ENCODE results near the gene TCEAL2.
"Not testable (repeated sequence)": the region's sequence is repeated elsewhere in the genome, so short reads cannot be mapped to it uniquely, and the experiment has no call there.

TCEAL2 gene

DNA sequence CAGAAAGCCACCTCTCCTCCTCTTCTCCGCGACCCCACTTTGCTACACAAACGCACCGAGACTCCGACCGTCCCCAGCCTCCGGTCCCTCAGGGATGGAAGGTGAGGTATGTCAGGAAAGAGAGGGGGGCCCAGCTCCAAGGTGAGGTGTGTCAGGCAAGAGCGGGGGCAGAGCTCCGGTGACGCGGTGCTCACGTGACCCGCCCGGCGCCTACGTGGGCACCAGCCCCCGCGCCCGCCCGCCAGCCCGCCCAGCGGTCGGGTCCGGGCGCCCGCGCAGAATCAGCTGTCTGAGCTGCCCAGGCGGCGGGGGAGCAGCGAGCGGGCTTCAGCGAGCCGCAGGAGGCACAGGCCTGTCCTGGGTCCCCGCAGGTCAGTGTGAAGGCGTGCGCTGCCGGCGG lies at the start of gene TCEAL2:
Gene TCEAL2 (plus strand): TSS at position 244 of the 400 bp plus-strand sequence. CDS start 1,152 bp downstream, outside the sequence.
- H3K4me3 ChIP-seq (ENCODE audit: low read depth, low read length), result not testable (repeated sequence)

GRCh38 chrX:102077426-102077825 lies 48.1 kb upstream of the TCEAL2 start:
- no peak overlapping the region for H3K4me3 ChIP-seq (ENCODE audit: low read depth, low read length)
- H3K36me3 ChIP-seq (replicated peaks), result no peaks in the 10 kb centered on the region
- H3K27me3 ChIP-seq (replicated peaks), result no peaks in the 10 kb centered on the region
- DNase-seq, result no peak
- H3K27ac ChIP-seq, result no peak overlapping the region
- in situ Hi-C loops (cut with HindIII; ENCODE audit: low pct_ligation_motif_present, low sequenced_read_pairs), result no loop called here
- TF ChIP-seq CTCF (IDR thresholded peaks at IDR 0.05; ENCODE audit: low read depth, low read length, missing control alignments), result no peak

More for the DNA sequence above, at the start of gene TCEAL2:
- H3K27ac ChIP-seq; H3K36me3 ChIP-seq (replicated peaks); in situ Hi-C loops (cut with HindIII; ENCODE audit: low pct_ligation_motif_present, low sequenced_read_pairs); H3K27me3 ChIP-seq (replicated peaks); DNase-seq: not testable (repeated sequence)

GRCh38 chrX:102085706-102086105 lies 39.8 kb upstream of the TCEAL2 start:
- no peak overlapping the region for H3K27ac ChIP-seq
- TF ChIP-seq CTCF (IDR thresholded peaks at IDR 0.05; ENCODE audit: low read depth, low read length, missing control alignments), result no peak
- H3K4me3 ChIP-seq (ENCODE audit: low read depth, low read length), result no peak overlapping the region
- H3K27me3 ChIP-seq (replicated peaks), result no peaks in the 10 kb centered on the region
- in situ Hi-C loops (cut with HindIII; ENCODE audit: low pct_ligation_motif_present, low sequenced_read_pairs), result no loop called here
- H3K36me3 ChIP-seq (replicated peaks), result no peaks in the 10 kb centered on the region
- no peak for DNase-seq

DNA sequence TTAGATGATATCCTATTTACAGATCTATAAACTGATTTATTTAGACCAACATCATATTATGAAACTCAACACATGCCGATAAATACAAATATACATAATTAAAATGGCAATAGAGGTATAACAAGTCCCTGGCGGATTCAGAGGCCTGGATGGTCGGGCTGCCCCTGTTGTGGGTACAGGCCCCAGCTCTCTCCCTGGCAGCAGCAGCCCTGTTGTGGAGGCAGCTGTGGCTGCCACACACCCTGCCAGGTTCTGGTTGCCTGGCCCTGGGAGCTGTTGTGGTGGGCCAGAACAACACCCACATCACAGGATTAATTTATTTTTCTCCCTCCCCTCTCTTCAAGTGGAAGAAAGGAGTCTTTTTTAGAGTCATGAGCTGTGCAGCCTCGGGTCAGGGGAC lies 12.1 kb upstream of the TCEAL2 start:
- H3K36me3 ChIP-seq (replicated peaks), result no peaks in the 10 kb centered on the region
- DNase-seq, result no peak
- H3K4me3 ChIP-seq (ENCODE audit: low read depth, low read length), result no peak overlapping the region
- no peaks in the 10 kb centered on the region for H3K27me3 ChIP-seq (replicated peaks)
- no peak overlapping the region for H3K27ac ChIP-seq
- in situ Hi-C loops (cut with HindIII; ENCODE audit: low pct_ligation_motif_present, low sequenced_read_pairs), result no loop called here
- no peak for TF ChIP-seq CTCF (IDR thresholded peaks at IDR 0.05; ENCODE audit: low read depth, low read length, missing control alignments)

GRCh38 chrX:102115748-102116147 lies 9.7 kb upstream of the TCEAL2 start:
- H3K27me3 ChIP-seq (replicated peaks), result no peaks in the 10 kb centered on the region
- TF ChIP-seq CTCF (IDR thresholded peaks at IDR 0.05; ENCODE audit: low read depth, low read length, missing control alignments), result no peak
- H3K4me3 ChIP-seq (ENCODE audit: low read depth, low read length), result no peak overlapping the region
- DNase-seq, result no peak
- H3K36me3 ChIP-seq (replicated peaks), result no peaks in the 10 kb centered on the region
- in situ Hi-C loops (cut with HindIII; ENCODE audit: low pct_ligation_motif_present, low sequenced_read_pairs), result no loop called here
- H3K27ac ChIP-seq, result no peak overlapping the region

- in situ Hi-C loops (cut with HindIII; ENCODE audit: low pct_ligation_motif_present, low sequenced_read_pairs); H3K27ac ChIP-seq; DNase-seq; H3K4me3 ChIP-seq (ENCODE audit: low read depth, low read length); H3K27me3 ChIP-seq (replicated peaks); H3K36me3 ChIP-seq (replicated peaks): not testable (repeated sequence)
These were observed 465 bp upstream of the TCEAL2 start for GRCh38 chrX:102125014-102125413.

- in situ Hi-C loops (cut with HindIII; ENCODE audit: low pct_ligation_motif_present, low sequenced_read_pairs); DNase-seq; H3K36me3 ChIP-seq (replicated peaks); H3K27me3 ChIP-seq (replicated peaks); H3K27ac ChIP-seq; H3K4me3 ChIP-seq (ENCODE audit: low read depth, low read length): not testable (repeated sequence)
These were observed 770 bp downstream of the TCEAL2 start for GRCh38 chrX:102126080-102126818.
